ENCODE results near the gene MCC.
A peak's percentile ranks its signal among the peaks of the same experiment; 100 is the strongest.
"Not testable (repeated sequence)": the region's sequence is repeated elsewhere in the genome, so short reads cannot be mapped to it uniquely, and the experiment has no call there.

The MCC gene

DNA sequence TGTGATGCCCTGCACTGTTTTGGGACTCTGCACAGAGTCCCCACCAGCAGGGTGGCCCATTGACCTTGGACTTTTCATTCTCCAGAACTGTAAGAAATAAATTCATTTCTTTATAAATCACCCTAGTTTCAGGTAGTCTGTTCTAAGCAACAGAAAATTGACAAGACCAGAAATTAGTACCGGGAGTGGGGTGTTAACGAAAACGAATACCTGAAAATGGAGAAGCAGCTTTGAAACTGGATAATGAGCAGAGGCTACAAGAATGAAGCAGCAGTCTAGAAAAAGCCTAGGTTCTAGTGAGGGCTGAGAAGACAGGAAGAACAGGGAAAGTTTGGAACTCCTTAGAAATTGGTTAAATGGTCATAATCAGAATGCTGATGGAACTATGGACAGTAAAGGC, 2.1 kb upstream of the MCC start:
- no peak for DNase-seq (ENCODE audit: low spot score)

DNA sequence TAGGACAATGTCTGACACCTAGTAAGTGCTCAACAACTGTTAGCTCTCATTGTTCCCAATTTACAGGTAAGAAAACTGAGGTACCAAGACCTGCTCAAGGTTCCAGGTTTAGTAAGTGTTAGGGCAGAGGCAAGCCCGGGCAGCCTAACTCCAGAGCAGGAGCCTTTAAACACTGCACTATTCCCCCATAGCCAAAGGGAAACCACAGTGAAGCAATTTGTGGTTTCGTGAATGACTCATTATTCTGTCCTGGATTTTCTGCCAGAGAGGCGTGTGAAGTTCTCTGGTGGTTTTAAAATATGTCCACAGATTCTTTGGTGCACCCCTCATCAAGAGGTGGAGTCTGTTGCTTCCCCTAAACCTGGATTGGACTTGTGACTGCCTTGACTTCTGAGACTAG, 1.0 kb upstream of the MCC start:
- peak; percentile 92 for DNase-seq (ENCODE audit: low spot score)

DNA sequence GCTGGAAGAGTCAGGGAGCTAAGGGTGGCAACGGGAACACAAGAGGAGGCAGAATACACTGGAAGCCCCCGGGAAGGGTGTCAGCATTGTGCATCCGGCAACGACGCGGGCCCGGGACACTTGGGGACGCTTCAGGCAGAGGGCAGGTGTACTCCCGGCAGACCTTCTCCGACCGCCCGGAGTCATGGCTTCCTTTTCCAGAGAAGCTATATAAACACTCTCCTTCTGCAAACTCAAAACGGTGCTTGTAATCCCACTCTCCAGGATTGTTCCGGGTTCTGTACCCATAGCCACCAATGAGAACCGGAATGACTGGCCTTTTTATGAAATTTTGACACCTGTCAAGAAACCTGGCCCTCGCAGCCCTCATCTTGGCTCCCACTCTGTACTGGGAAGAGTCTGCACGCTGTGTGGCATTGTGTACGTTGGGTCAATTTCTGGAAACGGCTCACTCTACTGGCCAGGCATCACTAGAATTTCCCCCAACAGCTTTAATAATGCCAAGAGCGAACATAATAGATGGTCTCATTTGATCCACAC, 462 bp upstream of the MCC start:
- no peak for DNase-seq (ENCODE audit: low spot score)

DNA sequence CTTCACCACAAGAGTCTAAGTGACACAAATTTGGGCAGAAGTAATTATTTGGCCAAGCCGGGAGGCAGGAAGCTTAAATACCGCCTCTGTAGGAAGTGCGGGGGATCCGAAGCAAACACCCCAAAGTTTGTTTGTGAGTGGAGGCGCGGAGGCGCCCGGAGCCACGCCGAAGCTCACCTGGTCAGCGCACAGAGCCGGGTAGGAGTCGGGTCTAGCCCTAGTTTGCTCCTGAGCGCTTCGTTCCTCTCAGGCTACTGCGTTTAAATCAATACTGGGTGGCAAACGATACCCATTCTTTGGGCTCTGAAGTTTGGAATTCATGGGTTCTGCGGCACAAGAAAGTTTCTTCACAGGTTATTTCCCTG, 855 bp downstream of the MCC start:
- DNase-seq (ENCODE audit: low spot score) = no peak

DNA sequence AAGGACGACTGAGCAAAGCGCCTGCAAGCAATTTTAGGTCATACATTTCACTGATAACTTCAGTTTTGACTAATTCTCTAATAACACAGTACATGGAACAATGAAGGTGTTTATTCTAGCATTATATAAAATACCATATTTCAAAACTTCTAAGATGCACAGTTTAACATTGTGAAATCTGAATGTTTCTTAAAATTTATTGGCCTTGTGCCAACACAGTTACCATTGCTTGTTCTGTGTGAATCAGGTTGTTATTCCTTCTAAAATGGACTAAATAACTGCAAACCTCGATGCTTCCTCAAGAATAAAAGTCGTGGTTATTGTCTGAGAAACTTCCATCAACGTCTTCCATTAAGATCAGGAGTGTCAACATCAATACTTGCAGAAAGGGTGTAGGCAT, 8.0 kb downstream of the MCC start:
- DNase-seq (ENCODE audit: low spot score) = no peak

DNA sequence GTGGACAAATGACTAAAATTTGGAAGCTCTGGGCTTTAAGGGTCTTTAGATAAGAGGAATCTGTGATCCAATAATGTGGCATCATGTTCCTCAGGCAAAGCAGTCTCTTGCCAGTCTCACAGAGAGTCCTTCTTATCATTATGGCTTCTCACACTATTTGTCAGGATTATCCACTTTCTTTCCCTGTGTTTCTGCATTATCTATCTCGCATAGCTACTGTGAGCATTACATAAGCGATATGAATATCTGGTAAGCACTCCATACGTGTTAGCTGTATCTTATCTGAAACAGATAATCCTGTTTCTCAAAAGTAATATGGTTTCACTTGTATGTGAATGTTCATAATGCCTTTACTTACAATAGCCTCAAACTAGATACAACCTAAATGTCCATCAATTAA, 9.6 kb downstream of the MCC start:
- DNase-seq (ENCODE audit: low spot score) = no peak

DNA sequence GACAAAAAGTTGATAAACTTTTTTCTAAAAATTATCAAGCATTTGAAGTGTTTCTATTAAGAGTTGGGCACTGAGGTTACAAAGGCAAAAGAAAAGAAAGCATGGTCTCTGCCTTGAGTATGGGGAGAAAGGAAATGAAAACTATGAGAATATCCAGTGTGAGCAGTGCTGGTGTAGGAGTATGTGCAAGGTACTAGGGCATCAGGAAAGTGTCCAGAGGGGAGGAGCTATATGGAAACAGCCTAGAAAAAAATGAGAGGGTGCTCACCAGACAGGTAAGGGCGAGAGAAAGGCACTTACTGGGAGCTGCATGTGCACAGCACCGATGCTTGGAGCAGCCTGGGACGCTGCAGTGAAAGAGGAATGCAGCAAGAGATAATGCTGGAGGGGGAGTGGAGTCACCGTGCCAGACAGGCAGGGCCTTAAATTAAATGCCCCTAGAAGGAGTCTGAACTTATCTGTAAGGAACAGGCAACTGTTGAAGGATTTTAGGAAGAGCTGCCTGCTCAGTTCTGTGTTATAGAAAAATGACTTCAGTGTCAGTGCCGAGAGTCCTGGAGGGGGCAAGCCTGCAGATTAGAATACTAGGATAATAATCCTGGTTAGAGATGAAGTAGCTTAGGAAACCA, 14.0 kb downstream of the MCC start:
- no peak for DNase-seq (ENCODE audit: low spot score)

DNA sequence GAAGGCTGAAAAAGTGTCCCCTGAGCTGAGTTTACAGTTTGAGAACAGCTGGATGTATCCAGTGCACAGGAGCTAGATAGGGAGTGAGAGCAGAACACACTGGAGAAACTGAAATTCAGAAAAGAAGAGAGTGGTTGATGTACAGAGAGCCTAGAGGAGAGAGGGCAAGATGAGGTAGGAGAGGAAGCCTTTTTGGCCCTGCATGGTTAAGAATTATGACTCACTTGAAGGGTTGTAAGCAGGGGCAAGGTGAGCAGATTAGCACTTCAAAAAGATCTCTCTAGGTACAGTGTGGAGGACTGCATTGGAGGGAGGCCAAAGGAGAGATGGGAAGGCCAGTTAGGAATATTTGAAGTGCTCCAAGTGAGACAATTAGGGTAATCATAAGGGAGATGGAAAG, 25.2 kb downstream of the MCC start:
- DNase-seq (ENCODE audit: low spot score) = no peak

DNA sequence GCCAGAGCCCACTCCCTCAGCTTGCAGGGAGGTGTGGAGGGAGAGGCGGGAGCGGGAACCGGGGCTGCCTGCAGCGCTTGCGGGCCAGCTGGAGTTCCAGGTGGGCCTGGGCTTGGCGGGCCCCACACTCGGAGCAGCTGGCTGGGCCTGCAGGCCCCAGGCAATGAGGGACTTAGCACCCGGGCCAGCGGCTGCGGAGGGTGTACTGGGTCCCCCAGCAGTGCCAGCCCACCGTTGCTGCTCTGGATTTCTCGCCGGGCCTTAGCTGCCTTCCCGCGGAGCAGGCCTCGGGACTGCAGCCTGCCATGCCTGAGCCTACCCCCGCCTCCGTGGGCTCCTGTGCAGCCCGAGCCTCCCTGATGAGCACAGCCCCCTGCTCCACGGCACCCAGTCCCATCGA, 31.1 kb downstream of the MCC start:
- not testable (repeated sequence) for DNase-seq (ENCODE audit: low spot score)

DNA sequence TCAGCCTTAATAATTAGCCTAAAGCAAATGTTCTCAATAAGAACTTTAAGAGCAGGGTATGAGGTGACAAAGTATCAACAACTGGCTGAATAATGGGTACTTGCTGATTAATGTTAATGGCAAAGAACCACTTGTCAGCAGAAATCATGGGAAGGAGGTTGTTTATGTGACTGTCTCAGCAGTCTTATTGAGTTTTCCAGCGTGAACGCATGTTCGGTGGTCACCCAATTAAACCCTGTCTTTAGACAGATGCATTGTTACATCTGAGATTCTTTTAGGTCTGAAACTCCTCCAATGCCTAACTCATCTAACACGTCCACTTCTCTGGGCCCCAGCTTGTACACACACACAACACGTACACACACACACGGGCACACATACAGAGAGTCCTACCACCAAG, 35.3 kb downstream of the MCC start:
- DNase-seq (ENCODE audit: low spot score) = no peak

DNA sequence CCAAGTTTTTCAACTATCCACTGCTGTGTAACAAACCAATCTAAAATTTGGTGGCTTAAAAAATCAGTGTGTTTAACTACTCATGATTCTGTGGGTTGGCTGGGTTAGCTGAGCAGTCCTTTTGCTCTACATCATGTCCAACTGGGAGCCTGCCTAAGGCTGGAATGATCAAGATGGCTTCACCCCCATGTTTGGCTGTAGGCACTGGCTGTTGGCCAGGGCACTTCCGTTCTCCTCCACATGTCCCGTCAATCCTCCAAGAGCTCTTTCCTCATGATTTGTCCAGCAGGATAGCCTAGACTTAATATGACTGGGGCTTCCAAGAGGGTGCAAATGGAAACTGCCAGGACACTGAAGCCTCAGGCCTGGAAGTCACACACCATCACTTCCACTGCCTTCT, 36.5 kb downstream of the MCC start:
- no peak for DNase-seq (ENCODE audit: low spot score)

DNA sequence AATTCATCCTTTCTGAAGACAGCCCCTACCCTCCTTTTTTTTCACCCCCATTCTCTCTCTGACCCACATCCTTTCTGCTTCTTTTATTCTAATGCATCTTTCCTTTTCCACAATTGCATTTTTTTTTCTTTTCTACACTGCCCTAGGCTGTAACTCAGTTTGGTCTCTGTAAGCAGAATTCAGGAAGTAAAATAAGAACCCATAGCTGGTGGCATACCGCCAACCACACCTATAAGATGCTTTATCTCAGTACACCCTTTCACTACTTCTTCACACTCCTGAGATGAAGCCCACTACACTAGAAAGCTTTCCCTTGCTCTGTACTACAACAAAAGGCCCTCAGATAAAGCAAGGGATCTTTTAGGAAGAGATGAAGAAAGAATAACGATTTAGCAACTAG, 37.3 kb downstream of the MCC start:
- DNase-seq (ENCODE audit: low spot score) = no peak

DNA sequence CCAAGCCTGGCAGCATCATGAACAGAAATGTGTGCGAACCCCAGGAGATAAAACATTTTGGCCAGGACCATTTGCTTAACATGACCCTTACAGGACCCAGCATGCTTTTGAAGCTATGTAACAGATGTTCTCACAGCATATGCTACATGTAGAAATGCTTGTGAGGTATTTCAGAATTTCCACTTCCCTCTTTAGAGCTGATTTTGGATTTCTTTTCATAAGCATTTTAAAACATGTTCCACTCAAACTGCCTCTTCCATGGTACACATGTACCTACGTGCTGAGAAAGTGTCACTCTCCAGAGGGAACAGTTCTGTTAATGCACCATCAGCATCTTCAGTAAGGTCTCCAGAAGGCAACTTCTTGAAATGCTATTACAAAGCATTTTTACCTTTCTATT, 37.8 kb downstream of the MCC start:
- DNase-seq (ENCODE audit: low spot score) = no peak

DNA sequence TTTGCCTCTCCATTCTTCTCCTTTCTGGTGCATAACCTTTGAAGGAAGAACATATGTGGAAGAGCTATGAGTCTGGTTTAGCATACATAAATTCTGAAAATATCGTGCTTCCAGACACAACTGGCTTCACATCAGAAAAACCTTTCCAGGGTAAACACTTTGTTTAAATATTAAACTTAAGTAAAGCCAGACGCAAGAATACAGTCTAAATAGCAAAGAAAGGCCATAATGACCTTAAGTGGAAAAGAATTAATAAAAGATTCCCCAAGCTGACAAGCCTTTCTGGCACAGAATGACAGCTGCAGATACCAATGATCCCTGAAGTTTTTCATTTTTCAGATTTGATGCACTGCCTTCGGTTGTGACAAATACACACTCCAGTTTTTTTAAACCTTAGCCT, 40.0 kb downstream of the MCC start:
- DNase-seq (ENCODE audit: low spot score) = no peak

DNA sequence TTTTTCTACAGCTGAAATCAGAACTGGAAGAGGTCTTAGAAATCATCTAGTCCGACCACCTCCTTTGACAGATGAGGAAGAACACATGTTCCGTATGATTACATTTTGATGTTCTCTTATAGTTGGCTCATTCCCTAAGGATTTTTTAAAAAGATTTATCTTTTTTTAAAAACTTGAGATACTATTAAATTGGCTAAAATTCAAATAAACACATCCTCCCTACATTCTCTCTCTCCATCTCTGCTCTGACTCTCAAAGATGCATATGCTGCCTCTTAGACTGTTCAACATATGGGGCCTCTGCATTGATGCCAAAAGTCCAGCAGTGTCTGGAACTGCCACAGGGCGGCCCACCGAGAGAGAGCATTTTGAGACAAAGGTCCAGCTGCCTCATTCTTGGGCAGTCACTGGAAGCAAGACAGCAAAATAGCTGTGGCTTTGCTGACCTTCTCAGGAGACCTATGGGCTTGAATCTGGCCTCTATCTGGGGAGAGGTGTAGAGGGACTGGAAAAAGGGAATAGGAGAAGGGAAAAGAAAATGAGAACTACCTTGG, 40.7 kb downstream of the MCC start:
- no peak for DNase-seq (ENCODE audit: low spot score)

DNA sequence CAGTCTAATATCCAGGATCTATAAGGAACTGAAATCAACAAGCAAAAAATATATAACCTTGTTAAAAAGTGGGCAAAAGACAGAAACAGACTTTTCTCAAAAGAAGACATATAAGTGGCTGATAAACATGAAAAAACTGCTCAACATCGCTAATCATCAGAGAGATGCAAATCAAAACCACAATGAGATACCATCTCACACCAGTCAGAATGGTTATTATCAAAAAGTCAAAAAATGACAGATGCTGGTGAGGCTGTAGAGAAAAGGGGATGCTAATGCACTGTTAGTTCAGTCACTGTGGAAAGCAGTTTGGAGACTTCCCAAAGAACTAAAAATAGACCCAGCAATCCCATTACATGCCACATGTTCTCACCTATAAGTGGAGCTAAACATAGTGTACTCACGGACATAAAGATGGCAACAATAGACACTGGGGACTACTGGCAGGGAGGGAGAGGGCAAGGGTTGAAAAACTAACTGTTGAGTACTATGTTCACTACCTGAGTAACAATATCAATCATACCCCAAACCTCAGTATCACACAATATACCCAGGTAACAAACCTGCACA, 41.8 kb downstream of the MCC start:
- DNase-seq (ENCODE audit: low spot score) = no peak

DNA sequence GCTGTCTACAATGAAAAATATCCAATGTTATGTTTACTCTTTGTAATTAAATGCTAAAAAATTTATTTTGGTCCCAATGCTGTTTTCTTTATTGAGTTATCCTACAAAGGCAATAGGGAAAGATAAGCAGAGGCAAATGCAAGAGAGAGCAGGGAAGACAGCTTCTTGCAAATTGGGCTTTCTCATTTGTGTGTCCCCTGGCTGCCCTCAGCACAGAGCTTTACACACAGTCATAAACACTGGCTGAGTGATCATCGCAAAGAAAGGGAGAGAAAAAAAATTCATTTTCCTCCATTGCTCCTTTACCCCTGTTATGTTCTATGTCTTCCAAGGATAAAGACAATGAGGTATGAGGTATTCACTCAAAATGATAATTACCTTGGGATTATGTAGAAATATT, 51.1 kb downstream of the MCC start:
- DNase-seq (ENCODE audit: low spot score) = no peak

DNA sequence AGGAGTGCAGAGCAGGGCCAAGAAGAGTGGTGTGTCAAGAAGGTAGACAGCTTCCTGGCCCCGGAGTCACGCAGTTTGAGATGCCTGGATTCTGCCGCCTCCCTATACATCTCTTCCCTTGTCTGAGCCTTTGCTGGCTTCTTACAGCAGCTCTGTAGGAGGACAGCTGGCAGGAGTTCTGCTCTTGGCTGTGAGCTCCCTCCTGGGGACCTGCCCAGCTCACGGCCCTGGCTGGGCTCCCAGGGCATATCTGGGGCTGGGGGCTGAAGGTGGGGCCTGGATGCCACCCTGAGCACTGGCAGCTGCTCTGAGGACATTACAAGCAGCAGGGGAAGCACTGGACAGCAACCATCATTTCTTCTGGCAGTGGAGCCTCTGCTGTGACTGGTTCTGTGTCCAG, 52.7 kb downstream of the MCC start:
- DNase-seq (ENCODE audit: low spot score) = no peak

DNA sequence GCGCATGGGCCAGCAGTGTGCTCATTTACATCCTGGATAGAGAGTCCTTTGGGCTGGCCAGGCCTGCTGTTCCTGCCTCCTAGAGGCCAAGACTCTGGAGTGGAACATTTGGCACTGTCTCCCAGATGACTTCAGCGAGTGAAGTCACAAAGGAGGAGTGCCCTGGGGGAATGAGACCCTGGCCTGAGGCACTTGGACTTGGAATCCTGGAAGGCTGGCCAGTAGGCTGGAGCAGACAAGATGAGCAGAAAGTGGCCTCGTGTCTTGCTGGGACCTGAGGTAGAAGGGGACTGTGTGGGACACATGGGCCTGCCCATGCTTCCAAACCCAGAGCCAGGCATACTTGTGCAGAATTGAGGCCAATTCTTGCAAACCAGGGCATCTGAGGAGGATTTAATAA, 53.4 kb downstream of the MCC start, which contains the start of gene TSSK1B:
TSSK1B (minus strand) TSS at position 101 of the 400 bp plus-strand sequence. CDS start 150 bp downstream, outside the sequence.
- no peak for DNase-seq (ENCODE audit: low spot score)

DNA sequence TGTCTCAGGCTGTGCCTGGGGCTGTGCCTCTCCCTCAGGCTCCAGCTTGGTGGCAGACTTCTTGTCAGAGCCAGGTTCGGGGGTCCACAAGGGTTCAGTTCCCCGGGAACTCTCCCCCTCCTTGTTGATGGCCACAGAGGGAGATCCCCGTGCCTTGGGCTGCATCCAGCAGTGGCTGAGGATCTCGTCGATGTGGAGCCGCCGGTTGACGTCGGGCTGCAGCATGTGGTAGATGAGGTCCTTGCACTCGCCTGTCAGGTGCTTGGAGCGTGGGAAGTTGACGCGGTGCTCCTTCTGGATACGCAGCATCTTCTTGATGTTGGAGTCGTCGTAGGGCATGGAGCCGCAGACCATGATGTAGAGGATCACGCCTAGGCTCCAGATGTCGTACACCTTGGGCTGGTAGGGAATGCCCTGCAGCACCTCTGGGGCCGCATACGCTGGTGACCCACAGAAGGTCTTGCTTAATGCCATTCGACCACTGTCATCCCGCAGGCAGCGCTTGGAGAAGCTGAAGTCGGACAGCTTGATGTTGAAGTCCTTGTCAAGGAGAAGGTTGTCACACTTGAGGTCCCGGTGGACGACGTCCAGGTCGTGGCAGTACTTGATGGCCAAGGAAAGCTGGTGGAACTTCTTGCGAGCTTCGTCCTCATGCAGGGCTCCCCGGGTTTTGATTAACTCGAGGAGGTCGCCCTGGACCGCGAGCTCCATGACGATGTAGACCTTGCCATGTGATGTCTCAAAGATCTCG, 54.2 kb downstream of the MCC start:
- no peak for DNase-seq (ENCODE audit: low spot score)

DNA sequence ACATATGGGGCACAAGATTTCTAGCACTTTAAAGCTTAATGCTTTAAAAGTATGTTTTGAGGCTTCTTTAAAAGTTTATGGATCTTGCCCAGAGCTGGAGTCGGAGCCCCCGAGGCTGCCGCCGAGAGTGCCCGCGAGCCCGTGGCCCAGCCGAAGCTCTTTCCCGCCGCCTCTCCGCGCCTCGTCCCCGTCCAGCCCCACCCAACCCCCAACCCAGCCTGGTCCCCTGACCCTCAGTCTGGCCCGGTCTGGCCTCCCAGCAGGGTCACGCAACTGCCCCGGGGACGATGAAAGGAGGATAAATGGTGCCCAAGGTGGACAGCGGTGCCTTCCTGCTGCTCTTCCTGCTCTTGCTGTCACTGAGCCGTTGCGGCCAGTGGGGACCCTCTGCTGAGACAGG, 55.2 kb downstream of the MCC start:
- DNase-seq (ENCODE audit: low spot score) = no peak

DNA sequence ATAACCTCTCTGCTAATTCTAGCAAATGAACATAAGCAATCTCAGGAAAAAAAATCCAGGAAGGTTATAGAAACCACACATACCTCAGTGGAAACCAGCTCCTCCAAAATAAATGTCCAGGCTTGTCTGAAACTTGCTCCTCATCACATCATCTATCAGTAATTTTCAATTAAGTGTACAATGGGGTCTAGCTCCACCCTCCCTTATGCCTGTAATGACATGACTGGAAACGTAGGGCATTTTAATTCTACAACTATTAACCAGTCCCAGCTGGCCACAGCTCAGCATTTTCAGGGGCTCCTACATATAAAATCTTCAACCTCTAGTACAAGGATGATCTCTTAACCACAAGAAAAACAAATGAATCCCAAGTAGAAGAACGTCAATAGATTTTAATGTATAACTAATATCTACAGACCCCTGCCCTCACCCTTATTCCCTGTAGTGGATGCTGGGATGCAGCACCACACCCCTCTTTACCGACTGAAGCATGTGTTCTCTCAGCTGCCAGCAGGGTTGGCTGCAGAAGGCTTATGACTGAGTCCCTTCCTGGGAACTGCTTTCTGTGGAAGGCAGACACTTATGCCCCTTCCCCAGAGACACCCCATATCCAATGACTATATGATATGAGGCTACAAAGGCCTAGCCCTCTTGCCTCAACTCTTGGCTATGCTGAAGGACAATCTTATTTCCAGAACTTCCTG, 60.2 kb downstream of the MCC start:
- no peak for DNase-seq (ENCODE audit: low spot score)

DNA sequence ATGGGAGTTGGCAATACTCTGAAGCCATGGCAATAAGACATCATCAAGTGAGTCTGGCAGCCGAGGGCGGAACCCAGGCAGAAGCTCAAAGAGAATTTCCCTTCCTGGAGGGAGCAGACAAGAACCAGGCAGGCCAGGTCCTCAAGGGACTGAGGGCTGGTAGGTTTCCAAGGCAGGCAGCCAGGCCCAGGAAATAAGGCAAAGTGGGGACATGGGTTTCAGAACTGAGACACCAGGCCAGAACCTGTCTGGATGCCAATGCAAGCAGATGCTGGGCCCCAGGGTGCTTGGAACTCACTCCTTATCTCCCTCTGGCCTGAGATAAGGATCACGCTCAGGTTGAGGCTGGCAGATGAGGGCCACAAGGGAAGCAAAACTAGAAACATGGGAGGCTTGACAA, 62.3 kb downstream of the MCC start:
- DNase-seq (ENCODE audit: low spot score) = no peak
